ENCODE results near the gene SLC16A9.

SLC16A9 gene

DNA sequence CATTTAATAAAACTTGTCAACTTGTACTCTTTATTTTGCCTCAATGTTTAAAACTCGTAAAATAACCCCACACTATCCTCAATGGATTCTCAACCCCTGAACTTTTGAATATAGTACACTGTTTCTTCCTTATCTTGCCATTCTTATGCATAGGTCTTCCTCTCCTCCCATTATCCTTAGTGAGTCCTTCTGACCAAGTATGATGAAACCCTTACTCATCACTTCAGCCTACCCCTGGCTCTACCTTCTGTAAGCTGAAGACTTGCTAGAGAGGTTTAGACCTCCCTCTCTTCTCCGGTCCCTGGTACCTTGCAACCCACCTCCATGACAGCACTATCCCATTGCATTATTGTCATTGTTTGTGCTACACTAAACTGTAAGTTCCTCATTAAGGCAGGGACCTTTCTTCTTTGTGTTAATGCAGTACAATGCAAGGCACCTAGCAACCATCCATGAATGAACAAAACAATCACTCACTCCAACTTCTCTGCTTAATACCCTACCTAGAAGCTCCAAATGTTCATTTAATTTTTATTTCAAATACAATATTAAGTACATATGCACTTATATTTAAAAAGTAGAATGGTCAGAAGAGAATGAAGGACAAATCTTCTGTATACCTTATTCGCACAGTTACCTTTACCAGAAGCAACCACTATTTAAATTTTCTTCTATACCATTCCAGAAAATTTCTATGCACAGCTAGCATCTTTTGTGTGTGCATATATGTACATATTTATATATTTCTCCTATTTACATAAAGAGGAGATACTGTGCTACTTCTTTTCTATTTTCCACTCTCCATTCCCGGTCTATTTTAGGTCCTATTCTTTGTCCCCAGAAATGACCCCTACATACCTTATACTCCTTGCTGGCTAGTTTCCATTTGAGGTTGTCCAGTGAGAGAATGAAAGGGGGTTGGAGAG is 77.5 kb downstream of the SLC16A9 start:
- DNase-seq: no peak
- H3K27ac ChIP-seq (ENCODE audit: low read length): no peak overlapping the region
- no peak for TF ChIP-seq EZH2 (IDR thresholded peaks at IDR 0.05; ENCODE audit: borderline replicate concordance, low read depth, low read length, severe bottlenecking)
- TF ChIP-seq, protein P1, sequence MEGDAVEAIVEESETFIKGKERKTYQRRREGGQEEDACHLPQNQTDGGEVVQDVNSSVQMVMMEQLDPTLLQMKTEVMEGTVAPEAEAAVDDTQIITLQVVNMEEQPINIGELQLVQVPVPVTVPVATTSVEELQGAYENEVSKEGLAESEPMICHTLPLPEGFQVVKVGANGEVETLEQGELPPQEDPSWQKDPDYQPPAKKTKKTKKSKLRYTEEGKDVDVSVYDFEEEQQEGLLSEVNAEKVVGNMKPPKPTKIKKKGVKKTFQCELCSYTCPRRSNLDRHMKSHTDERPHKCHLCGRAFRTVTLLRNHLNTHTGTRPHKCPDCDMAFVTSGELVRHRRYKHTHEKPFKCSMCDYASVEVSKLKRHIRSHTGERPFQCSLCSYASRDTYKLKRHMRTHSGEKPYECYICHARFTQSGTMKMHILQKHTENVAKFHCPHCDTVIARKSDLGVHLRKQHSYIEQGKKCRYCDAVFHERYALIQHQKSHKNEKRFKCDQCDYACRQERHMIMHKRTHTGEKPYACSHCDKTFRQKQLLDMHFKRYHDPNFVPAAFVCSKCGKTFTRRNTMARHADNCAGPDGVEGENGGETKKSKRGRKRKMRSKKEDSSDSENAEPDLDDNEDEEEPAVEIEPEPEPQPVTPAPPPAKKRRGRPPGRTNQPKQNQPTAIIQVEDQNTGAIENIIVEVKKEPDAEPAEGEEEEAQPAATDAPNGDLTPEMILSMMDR (IDR thresholded peaks at IDR 0.05; ENCODE audit: borderline replicate concordance, extremely low read depth, low read length, poor library complexity, severe bottlenecking): no peak
- H3K4me1 ChIP-seq (ENCODE audit: insufficient read depth, low read length): no peaks in the 10 kb centered on the region
- H4K20me1 ChIP-seq (ENCODE audit: insufficient read depth, low read length): no peaks in the 10 kb centered on the region
- H3K79me2 ChIP-seq (ENCODE audit: insufficient read depth, low read length): no peaks in the 10 kb centered on the region
- no peak overlapping the region for H2AFZ ChIP-seq (ENCODE audit: low read depth, low read length)
- no peaks in the 10 kb centered on the region for H3K9me3 ChIP-seq (ENCODE audit: insufficient read depth, low read length, severe bottlenecking)
- H3K4me3 ChIP-seq (ENCODE audit: low read depth in 1 of 2, low read length in 2 of 2): no peak overlapping the region
- no peak overlapping the region for H3K9ac ChIP-seq (ENCODE audit: low read depth, low read length)
- no peak for ATAC-seq (ENCODE audit: insufficient read depth, low read depth)
- H3K27me3 ChIP-seq (ENCODE audit: insufficient read depth, low read length, poor library complexity): no peaks in the 10 kb centered on the region
- no peaks in the 10 kb centered on the region for H3K36me3 ChIP-seq (ENCODE audit: insufficient read depth, low read length)
- H3K4me2 ChIP-seq (ENCODE audit: insufficient read depth, low read length): no peak overlapping the region

DNA sequence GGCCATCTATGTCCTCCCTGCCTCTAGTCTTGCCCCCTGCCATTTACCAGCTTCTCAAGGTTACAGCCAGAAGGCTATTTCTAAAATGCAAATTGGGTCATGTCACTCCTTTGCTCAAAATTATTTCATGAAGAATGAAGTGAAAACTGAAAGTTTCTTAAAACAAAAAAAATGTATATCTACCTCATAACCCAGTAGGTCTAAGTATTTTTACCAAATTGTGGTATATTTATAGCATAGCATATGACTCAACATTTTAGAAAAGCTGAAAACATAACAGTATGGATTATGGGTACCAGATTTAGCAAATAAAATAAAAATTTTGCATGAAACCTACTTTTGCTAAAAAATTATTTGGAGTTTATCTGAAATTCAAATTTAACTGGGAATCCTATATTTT is 78.4 kb downstream of the SLC16A9 start:
- H2AFZ ChIP-seq (ENCODE audit: low read depth, low read length): no peak overlapping the region
- H3K4me3 ChIP-seq (ENCODE audit: low read depth in 1 of 2, low read length in 2 of 2): no peak overlapping the region
- ATAC-seq (ENCODE audit: insufficient read depth, low read depth): no peak
- H3K27ac ChIP-seq (ENCODE audit: low read length): no peak overlapping the region
- TF ChIP-seq, protein P1 (IDR thresholded peaks at IDR 0.05; ENCODE audit: borderline replicate concordance, extremely low read depth, low read length, poor library complexity, severe bottlenecking): no peak
- TF ChIP-seq EZH2 (IDR thresholded peaks at IDR 0.05; ENCODE audit: borderline replicate concordance, low read depth, low read length, severe bottlenecking): no peak
- no peaks in the 10 kb centered on the region for H3K9me3 ChIP-seq (ENCODE audit: insufficient read depth, low read length, severe bottlenecking)
- H3K4me2 ChIP-seq (ENCODE audit: insufficient read depth, low read length): no peak overlapping the region
- DNase-seq: no peak
- H3K9ac ChIP-seq (ENCODE audit: low read depth, low read length): no peak overlapping the region
- no peaks in the 10 kb centered on the region for H3K79me2 ChIP-seq (ENCODE audit: insufficient read depth, low read length)
- no peaks in the 10 kb centered on the region for H3K27me3 ChIP-seq (ENCODE audit: insufficient read depth, low read length, poor library complexity)
- no peaks in the 10 kb centered on the region for H3K36me3 ChIP-seq (ENCODE audit: insufficient read depth, low read length)
- no peaks in the 10 kb centered on the region for H3K4me1 ChIP-seq (ENCODE audit: insufficient read depth, low read length)
- H4K20me1 ChIP-seq (ENCODE audit: insufficient read depth, low read length): no peaks in the 10 kb centered on the region

DNA sequence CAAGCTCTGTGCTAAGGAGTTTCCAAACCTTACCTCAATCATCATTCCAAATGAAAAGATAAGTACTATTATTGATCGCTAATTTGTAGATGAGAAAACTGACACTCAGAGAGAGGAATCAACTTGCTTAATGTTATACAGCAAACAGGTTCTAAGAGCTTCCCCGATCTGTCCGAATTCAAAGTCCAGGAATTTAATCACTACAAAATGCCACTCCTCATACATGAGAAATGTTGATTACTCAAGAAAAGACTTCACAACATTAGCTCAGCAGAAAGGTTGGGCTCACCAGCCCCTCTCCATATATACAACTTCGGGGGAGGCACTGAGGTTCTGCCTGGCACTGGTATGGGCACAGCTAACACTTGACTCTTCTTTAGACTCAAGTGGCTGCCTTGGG is 80.7 kb downstream of the SLC16A9 start:
- Histone ChIP-seq H3K27me3 (ENCODE audit: insufficient read depth, low read length, poor library complexity) (no peaks in the 10 kb centered on the region), H3K4me3 (ENCODE audit: low read depth in 1 of 2, low read length in 2 of 2) (no peak overlapping the region), H3K27ac (ENCODE audit: low read length) (no peak overlapping the region), H3K36me3 (ENCODE audit: insufficient read depth, low read length) (no peaks in the 10 kb centered on the region), H3K9ac (ENCODE audit: low read depth, low read length) (no peak overlapping the region), H3K4me2 (ENCODE audit: insufficient read depth, low read length) (no peak overlapping the region), H3K9me3 (ENCODE audit: insufficient read depth, low read length, severe bottlenecking) (no peaks in the 10 kb centered on the region), H2AFZ (ENCODE audit: low read depth, low read length) (no peak overlapping the region), H4K20me1 (ENCODE audit: insufficient read depth, low read length) (no peaks in the 10 kb centered on the region), H3K4me1 (ENCODE audit: insufficient read depth, low read length) (no peaks in the 10 kb centered on the region), H3K79me2 (ENCODE audit: insufficient read depth, low read length) (no peaks in the 10 kb centered on the region)
- no peak for DNase-seq
- TF ChIP-seq, protein P1 (IDR thresholded peaks at IDR 0.05; ENCODE audit: borderline replicate concordance, extremely low read depth, low read length, poor library complexity, severe bottlenecking): no peak
- no peak for TF ChIP-seq EZH2 (IDR thresholded peaks at IDR 0.05; ENCODE audit: borderline replicate concordance, low read depth, low read length, severe bottlenecking)
- no peak for ATAC-seq (ENCODE audit: insufficient read depth, low read depth)
